IPS DF 4.7 (cell line): ENCODE results near the gene TLCD3A.
"Not testable (repeated sequence)": the region's sequence is repeated elsewhere in the genome, so short reads cannot be mapped to it uniquely, and the experiment has no call there.

Source experiments
- DNase-seq: peaks from one replicate; pipeline ENCODE4 v3.0.0-alpha.2; 2013; ENCODE audit warnings: low spot score; ENCODE audit errors: extremely low read depth

TLCD3A gene

GRCh38 chr17:787641-788221 lies 55.3 kb downstream of the TLCD3A start:
- no peak for DNase-seq

- no peak for DNase-seq
These were observed 56.2 kb downstream of the TLCD3A start for GRCh38 chr17:788551-788950.

GRCh38 chr17:789160-789840 lies 56.9 kb downstream of the TLCD3A start:
- no peak for DNase-seq

- peak; percentile 14 for DNase-seq
These were observed 57.8 kb downstream of the TLCD3A start for GRCh38 chr17:789931-790873.

GRCh38 chr17:790874-791247 lies 58.5 kb downstream of the TLCD3A start:
- DNase-seq = not testable (repeated sequence)

- DNase-seq = no peak
These were observed 59.4 kb downstream of the TLCD3A start for GRCh38 chr17:791829-792228.

- DNase-seq = no peak
These were observed 59.9 kb downstream of the TLCD3A start for GRCh38 chr17:792277-792676.
